Measurements from ENCODE around the gene RBM4B.

DNA sequence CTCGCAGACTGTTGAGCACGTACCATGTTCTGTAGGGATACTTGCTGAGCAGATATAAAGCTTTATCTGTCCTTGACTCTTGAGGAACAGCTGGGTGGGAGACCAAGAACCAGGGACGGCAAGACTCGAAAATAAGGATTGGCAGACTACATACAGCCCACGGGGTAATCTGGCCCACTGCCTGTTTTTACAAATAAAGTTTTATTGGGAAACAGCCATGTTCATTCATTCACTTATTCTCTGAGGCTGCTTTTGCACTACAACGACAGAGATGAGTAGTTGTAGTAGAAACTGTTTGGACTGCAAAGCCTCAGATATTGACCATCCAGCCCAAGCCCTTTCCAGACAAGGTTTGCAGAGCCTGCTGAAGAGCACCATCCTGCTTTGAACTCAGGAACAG, 20.3 kb upstream of the RBM4B start:
- TF ChIP-seq CTCF (IDR thresholded peaks at IDR 0.05): no peak
- TF ChIP-seq POLR2AphosphoS5 (IDR thresholded peaks at IDR 0.05): no peak

Data from prostate gland (tissue), 2 donors.